Fibroblast of mammary gland (primary cell): ENCODE data around the gene ADM2.

ENCODE experiments used
- DNase-seq: peaks from one replicate; pipeline ENCODE4 v3.0.0-alpha.2; 2010; ENCODE audit warnings: low read depth
- H3K4me3 ChIP-seq: 2 replicates; pipeline ENCODE4 v1.5.1; 2011; ENCODE audit warnings: low read depth, mild to moderate bottlenecking, low read length, moderate library complexity; ENCODE audit not compliant: control insufficient read depth
- TF ChIP-seq, protein P1 (sequence below): conservative IDR thresholded peaks from 2 replicates; pipeline ENCODE4 v1.5.1; 2011; ENCODE audit warnings: low read depth, low read length, inconsistent platforms; ENCODE audit not compliant: control insufficient read depth, insufficient read depth

Gene ADM2

DNA sequence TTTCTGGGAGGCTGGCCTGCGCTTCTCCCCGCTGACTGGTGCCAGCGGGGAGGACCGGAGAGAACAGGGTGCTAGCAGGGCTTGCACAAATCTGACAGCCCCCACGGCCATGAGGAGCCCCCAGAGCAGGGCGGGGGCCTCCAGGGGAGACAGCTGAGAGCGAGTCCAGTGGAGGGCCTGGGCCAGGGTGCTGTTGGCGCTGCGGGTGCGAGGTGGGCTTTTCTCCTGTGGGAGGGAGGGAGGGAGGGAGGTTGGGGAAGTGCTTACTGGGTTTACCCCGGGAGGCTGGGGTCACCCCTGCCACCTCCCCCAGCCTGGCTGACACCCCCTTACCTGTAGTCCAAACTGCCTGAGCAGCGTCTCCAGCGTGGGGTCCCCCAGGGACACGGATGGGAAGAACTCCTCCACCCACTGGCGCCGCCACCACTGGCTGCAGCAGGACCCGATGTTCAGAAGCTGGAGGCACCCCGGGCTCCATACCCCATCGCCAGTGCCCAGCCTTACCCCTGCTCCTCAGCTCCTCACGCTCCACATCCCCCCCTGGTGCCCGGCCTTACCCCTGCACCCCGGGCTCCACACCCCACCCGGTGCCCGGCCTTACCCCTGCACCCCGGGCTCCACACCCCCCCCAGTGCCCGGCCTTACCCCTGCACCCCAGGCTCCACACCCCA lies 22.3 kb downstream of the ADM2 start:
- TF ChIP-seq, protein P1, sequence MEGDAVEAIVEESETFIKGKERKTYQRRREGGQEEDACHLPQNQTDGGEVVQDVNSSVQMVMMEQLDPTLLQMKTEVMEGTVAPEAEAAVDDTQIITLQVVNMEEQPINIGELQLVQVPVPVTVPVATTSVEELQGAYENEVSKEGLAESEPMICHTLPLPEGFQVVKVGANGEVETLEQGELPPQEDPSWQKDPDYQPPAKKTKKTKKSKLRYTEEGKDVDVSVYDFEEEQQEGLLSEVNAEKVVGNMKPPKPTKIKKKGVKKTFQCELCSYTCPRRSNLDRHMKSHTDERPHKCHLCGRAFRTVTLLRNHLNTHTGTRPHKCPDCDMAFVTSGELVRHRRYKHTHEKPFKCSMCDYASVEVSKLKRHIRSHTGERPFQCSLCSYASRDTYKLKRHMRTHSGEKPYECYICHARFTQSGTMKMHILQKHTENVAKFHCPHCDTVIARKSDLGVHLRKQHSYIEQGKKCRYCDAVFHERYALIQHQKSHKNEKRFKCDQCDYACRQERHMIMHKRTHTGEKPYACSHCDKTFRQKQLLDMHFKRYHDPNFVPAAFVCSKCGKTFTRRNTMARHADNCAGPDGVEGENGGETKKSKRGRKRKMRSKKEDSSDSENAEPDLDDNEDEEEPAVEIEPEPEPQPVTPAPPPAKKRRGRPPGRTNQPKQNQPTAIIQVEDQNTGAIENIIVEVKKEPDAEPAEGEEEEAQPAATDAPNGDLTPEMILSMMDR, result no peak
- no peak overlapping the region for H3K4me3 ChIP-seq
- DNase-seq, result no peak

- DNase-seq, result no peak
- TF ChIP-seq, protein P1, result no peak
- no peak overlapping the region for H3K4me3 ChIP-seq
Observed at GRCh38 chr22:50504369-50505211, 23.2 kb downstream of the ADM2 start.

DNA sequence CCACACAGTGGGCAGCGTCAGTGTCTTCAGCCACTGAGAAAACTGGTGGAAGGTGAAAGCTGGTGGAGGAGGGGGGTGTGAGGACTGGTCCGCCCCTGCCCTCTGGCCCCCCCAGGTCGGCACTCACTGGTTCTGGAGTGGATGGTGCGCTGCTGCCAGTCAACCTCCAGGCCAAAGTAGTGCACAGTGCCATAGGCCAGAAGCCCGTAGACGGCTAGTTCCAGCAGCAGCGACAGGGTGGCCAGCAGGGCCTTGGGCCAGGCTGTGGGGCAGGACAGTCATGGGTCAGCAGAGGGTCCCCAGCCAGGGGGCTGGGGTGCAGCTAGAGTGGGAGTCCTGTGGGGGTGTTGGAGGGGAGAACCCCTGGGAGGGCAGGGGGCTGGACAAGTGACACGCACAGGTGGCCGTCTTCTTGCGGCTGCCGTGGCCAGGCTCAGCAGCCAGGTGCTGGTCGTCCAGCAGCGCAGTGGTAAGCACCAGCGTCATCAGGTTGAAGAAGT lies 24.0 kb downstream of the ADM2 start:
- TF ChIP-seq, protein P1, result no peak
- DNase-seq, result no peak
- H3K4me3 ChIP-seq, result no peak overlapping the region

DNA sequence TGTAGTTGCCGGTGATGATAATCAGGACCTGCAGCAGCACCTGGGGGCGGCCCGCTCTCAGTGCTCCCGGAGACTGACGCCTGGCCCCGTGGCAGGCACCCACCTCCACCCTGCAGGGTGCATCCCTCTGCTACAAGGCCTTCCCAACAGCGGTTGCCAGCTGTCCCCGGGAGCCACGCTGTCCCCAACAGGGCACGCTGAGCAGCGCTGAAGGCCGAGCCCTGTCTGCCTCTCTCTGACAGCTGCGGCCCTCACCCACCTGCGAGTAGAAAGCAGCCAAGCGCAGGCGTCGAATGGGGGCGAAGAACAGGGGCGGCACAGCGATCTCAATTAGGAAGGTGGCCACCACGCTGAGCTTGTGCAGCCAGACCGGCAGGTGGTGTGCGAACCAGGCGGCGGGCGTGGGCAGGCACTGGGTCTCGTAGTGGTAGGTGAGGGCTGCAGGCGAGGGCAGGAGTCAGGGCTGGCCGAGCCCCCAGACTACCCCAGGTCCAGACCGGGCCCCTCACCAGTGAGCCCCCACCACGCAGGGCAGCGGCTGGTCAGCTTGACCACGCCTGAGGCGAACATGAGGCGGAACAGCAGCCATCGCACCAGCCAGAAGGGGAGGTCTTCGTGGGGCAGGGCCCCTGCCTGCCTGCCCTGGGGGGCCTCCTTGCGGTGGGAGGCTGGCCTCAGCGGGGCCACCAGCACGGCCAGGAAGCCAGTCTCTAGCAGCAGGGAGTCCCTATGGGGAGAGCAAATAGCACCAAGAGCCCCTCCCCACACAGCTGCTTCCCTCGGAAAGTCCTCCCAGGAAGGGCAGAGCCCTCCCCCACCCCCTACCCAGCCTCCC lies 24.6 kb downstream of the ADM2 start:
- no peak for DNase-seq
- peak overlapping the region; percentile 95 for H3K4me3 ChIP-seq
- TF ChIP-seq, protein P1, result no peak

- H3K4me3 ChIP-seq, result peak overlapping the region; percentile 95
- TF ChIP-seq, protein P1, result no peak
- DNase-seq, result no peak
Observed at GRCh38 chr22:50506611-50507420, 25.5 kb downstream of the ADM2 start.

DNA sequence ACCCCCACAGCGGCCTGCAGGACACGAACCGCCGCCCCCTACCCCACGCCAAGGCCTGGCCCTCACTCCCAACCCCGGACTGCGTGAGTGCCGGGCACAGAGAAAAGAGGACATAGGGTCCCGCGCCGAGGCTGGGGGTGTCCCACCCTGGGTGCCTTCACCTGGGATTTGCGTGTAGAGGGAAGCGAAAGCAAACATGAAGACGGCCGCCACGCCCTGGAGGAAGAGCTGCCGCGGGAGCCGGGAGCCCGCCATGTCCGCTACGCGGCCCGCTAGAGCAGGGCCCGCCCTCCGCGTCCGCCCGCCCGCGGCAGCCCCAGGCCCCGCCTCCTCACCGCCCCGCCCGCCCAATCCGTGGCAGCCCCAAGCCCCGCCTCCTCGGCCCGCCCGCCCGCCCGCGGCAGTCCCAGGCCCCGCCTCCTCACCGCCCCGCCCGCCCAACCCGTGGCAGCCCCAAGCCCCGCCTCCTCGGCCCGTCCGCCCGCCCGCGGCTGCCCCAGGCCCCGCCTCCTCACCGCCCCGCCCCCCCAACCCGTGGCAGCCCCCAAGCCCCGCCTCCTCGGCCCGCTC lies 26.2 kb downstream of the ADM2 start, which contains the start of gene LMF2:
Gene LMF2, minus strand, starts transcription at position 282 of the 570 bp plus-strand sequence. Its CDS starts 27 bp downstream, at position 255.
- DNase-seq, result no peak
- TF ChIP-seq, protein P1, result no peak

More for the DNA sequence above, 26.2 kb downstream of the ADM2 start, which contains the start of gene LMF2:
- H3K4me3 ChIP-seq, result peak within 1 kb of the TSS; percentile 95
